Upper lobe of left lung (tissue), 4 donors: ENCODE data around the gene GPC2.

ENCODE experiments used
- CTCF ChIP-seq, 6 experiments: fragments of 450-650 bp in 4 of 6; fragments of 200-600 bp in 2 of 6; sonication (generic) in 2 of 6; IDR thresholded peaks; one replicate each; pipeline ENCODE4 v1.5.1; 2016 to 2019; ENCODE audit warnings: antibody characterized with exemption in 6 of 6
- POLR2A ChIP-seq, 4 donors: fragments of 450-650 bp; IDR thresholded peaks; one replicate each; pipeline ENCODE4 v1.5.1; 2016 to 2017; ENCODE audit warnings: antibody characterized with exemption in 4 of 4, mild to moderate bottlenecking in 2 of 4

DNA sequence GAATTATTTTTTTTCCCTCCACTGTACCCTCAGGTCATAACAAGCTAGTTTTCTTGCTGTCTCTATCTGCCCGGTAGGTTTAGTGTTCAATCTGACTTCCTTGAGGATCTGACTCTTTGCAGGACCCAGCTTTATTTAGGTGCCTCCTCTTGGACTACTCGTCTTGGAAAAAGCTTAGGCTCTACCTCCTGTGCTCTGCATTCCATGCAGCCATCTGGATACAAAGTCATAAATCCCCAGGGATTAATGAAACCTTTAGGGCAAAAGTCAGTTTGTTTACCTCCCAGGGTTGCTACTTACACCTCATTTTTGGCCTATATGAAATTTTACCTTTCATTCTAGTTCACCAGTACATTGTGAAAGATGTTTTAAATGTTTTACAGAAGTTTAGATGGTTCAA lies 8.5 kb upstream of the GPC2 start:
- TF ChIP-seq CTCF (IDR thresholded peaks at IDR 0.05) (no peak), POLR2A (IDR thresholded peaks at IDR 0.05) (no peak)
